Measurements from ENCODE around the gene ASIC5. TPM values are rescaled to one million over a fixed set of nuclear protein-coding genes. Genes with fewer than 3 reads are reported as not detected.
A peak's percentile ranks its signal among the peaks of the same experiment; 100 is the strongest.

The ASIC5 gene
- total RNA-seq, 4 donors from 2014 or later, result not detected

GRCh38 chr4:155820887-155821518, 45.1 kb downstream of the ASIC5 start:
- no peak for DNase-seq
- intact Hi-C loops (cut with DNase I; ENCODE audit: low total_unique reads), result no loop called here
- H3K4me3 ChIP-seq, result no peak overlapping the region
- no peaks in the 10 kb centered on the region for H3K9me3 ChIP-seq
- H3K4me1 ChIP-seq, result no peaks in the 10 kb centered on the region
- H3K27ac ChIP-seq, result no peak overlapping the region
- H3K36me3 ChIP-seq, result no peaks in the 10 kb centered on the region
- TF ChIP-seq CTCF (IDR thresholded peaks at IDR 0.05) (no peak), POLR2A (IDR thresholded peaks at IDR 0.05) (no peak)
- no peaks in the 10 kb centered on the region for H3K27me3 ChIP-seq

- Histone ChIP-seq H3K27me3 (no peaks in the 10 kb centered on the region), H3K4me1 (no peaks in the 10 kb centered on the region), H3K36me3 (no peaks in the 10 kb centered on the region), H3K4me3 (no peak overlapping the region), H3K9me3 (no peaks in the 10 kb centered on the region), H3K27ac (no peak overlapping the region)
- DNase-seq, result no peak
- intact Hi-C loops (cut with DNase I; ENCODE audit: low total_unique reads), result no loop called here
- no peak for TF ChIP-seq CTCF (IDR thresholded peaks at IDR 0.05)
- TF ChIP-seq POLR2A (IDR thresholded peaks at IDR 0.05), result no peak
These were observed 47.0 kb downstream of the ASIC5 start for GRCh38 chr4:155819066-155819465.

- Histone ChIP-seq H3K4me3 (no peak overlapping the region), H3K4me1 (no peaks in the 10 kb centered on the region), H3K27ac (no peak overlapping the region), H3K9me3 (no peaks in the 10 kb centered on the region), H3K27me3 (no peaks in the 10 kb centered on the region), H3K36me3 (no peaks in the 10 kb centered on the region)
- intact Hi-C loops (cut with DNase I; ENCODE audit: low total_unique reads), result no loop called here
- no peak for DNase-seq
- no peak for TF ChIP-seq CTCF (IDR thresholded peaks at IDR 0.05)
- no peak for TF ChIP-seq POLR2A (IDR thresholded peaks at IDR 0.05)
These were observed 47.4 kb downstream of the ASIC5 start for GRCh38 chr4:155818639-155819038.

- no peaks in the 10 kb centered on the region for H3K27me3 ChIP-seq
- H3K27ac ChIP-seq, result no peak overlapping the region
- no peak for DNase-seq
- TF ChIP-seq CTCF (IDR thresholded peaks at IDR 0.05) (no peak), POLR2A (IDR thresholded peaks at IDR 0.05) (no peak)
- no peak overlapping the region for H3K4me3 ChIP-seq
- no peaks in the 10 kb centered on the region for H3K36me3 ChIP-seq
- H3K9me3 ChIP-seq, result no peaks in the 10 kb centered on the region
- intact Hi-C loops (cut with DNase I; ENCODE audit: low total_unique reads), result no loop called here
- no peaks in the 10 kb centered on the region for H3K4me1 ChIP-seq
These were observed 55.0 kb downstream of the ASIC5 start for GRCh38 chr4:155811083-155811482.

GRCh38 chr4:155809835-155810234, 56.2 kb downstream of the ASIC5 start:
- no peak overlapping the region for H3K27ac ChIP-seq
- no peaks in the 10 kb centered on the region for H3K9me3 ChIP-seq
- no peaks in the 10 kb centered on the region for H3K36me3 ChIP-seq
- no peaks in the 10 kb centered on the region for H3K4me1 ChIP-seq
- H3K4me3 ChIP-seq, result no peak overlapping the region
- intact Hi-C loops (cut with DNase I; ENCODE audit: low total_unique reads), result no loop called here
- no peaks in the 10 kb centered on the region for H3K27me3 ChIP-seq
- DNase-seq, result no peak
- no peak for TF ChIP-seq POLR2A (IDR thresholded peaks at IDR 0.05)
- TF ChIP-seq CTCF (IDR thresholded peaks at IDR 0.05), result peak; percentile 54 to 71 (median 54)
